Measurements from ENCODE around the gene PTCD1. TPM values are rescaled to one million over a fixed set of nuclear protein-coding genes. Genes with fewer than 3 reads are reported as not detected.
"Not testable (repeated sequence)": the region's sequence is repeated elsewhere in the genome, so short reads cannot be mapped to it uniquely, and the experiment has no call there.

PTCD1 gene
- total and polyA plus RNA-seq, 5 donors from 2014 or later: 0.91 to 3.8 (median 3.2) TPM

GRCh38 chr7:99392046-99392445 lies 46.6 kb downstream of the PTCD1 start:
- no peak for ATAC-seq (ENCODE audit: low read depth in 2 of 2)
- no peak for DNase-seq
- Mint-ChIP-seq H3K9me3 (no peaks in the 10 kb centered on the region), H3K4me1 (peaks cover 0 to 30% (median 6%) of the 10 kb centered on the region in 4 donors), H3K27me3 (no peaks in the 10 kb centered on the region), H3K27ac (peak overlapping the region in 2 of 3 donors; percentile 81 to 97), H3K36me3 (peaks cover 10% of the 10 kb centered on the region), H3K4me3 (peak overlapping the region in 3 of 4 donors; percentile 15 to 56 (median 19))
- no peaks in the 10 kb centered on the region for H3K9me3 ChIP-seq (ENCODE audit: control insufficient read depth in 2 of 2, low read length in 2 of 2)
- no peaks in the 10 kb centered on the region for H3K27me3 ChIP-seq (ENCODE audit: control insufficient read depth, insufficient read depth, low read length)
- H3K4me3 ChIP-seq (ENCODE audit: low read depth, low read length): no peak overlapping the region
- H3K27ac ChIP-seq (ENCODE audit: insufficient read depth, low read length, poor library complexity, severe bottlenecking): peak overlapping the region; percentile 74
- H3K4me1 ChIP-seq (ENCODE audit: control insufficient read depth, insufficient read depth, low read length, poor library complexity, severe bottlenecking): peaks cover 21% of the 10 kb centered on the region
- peaks cover 73% of the 10 kb centered on the region for H3K36me3 ChIP-seq (ENCODE audit: control insufficient read depth, insufficient read depth, low read length)

- Histone ChIP-seq H3K4me3 (ENCODE audit: low read depth, low read length) (no peak overlapping the region), H3K36me3 (ENCODE audit: control insufficient read depth, insufficient read depth, low read length) (peaks cover 75% of the 10 kb centered on the region), H3K9me3 (ENCODE audit: control insufficient read depth in 2 of 2, low read length in 2 of 2) (no peaks in the 10 kb centered on the region), H3K27ac (ENCODE audit: insufficient read depth, low read length, poor library complexity, severe bottlenecking) (no peak overlapping the region), H3K27me3 (ENCODE audit: control insufficient read depth, insufficient read depth, low read length) (no peaks in the 10 kb centered on the region), H3K4me1 (ENCODE audit: control insufficient read depth, insufficient read depth, low read length, poor library complexity, severe bottlenecking) (peaks cover 21% of the 10 kb centered on the region)
- peaks cover 14% of the 10 kb centered on the region for H3K36me3 Mint-ChIP-seq
- H3K27ac Mint-ChIP-seq: no peak overlapping the region
- DNase-seq (no peak), ATAC-seq (ENCODE audit: low read depth in 2 of 2) (no peak)
- peaks cover 0 to 36% (median 5%) of the 10 kb centered on the region in 4 donors for H3K4me1 Mint-ChIP-seq
- H3K4me3 Mint-ChIP-seq: peak overlapping the region in 2 of 4 donors; percentile 10 to 13
- no peaks in the 10 kb centered on the region for H3K27me3 Mint-ChIP-seq
- no peaks in the 10 kb centered on the region for H3K9me3 Mint-ChIP-seq
Measured at GRCh38 chr7:99390941-99391602, 47.5 kb downstream of the PTCD1 start.

GRCh38 chr7:99389772-99390171 lies 48.8 kb downstream of the PTCD1 start:
- H3K4me1 ChIP-seq (ENCODE audit: control insufficient read depth, insufficient read depth, low read length, poor library complexity, severe bottlenecking): peaks cover 26% of the 10 kb centered on the region
- no peaks in the 10 kb centered on the region for H3K27me3 ChIP-seq (ENCODE audit: control insufficient read depth, insufficient read depth, low read length)
- DNase-seq: no peak
- no peaks in the 10 kb centered on the region for H3K9me3 Mint-ChIP-seq
- no peaks in the 10 kb centered on the region for H3K9me3 ChIP-seq (ENCODE audit: control insufficient read depth in 2 of 2, low read length in 2 of 2)
- no peak overlapping the region for H3K27ac ChIP-seq (ENCODE audit: insufficient read depth, low read length, poor library complexity, severe bottlenecking)
- no peak overlapping the region for H3K4me3 ChIP-seq (ENCODE audit: low read depth, low read length)
- no peaks in the 10 kb centered on the region for H3K27me3 Mint-ChIP-seq
- peaks cover 0 to 34% (median 5%) of the 10 kb centered on the region in 4 donors for H3K4me1 Mint-ChIP-seq
- H3K36me3 Mint-ChIP-seq: peaks cover 13% of the 10 kb centered on the region
- no peak for ATAC-seq (ENCODE audit: low read depth in 2 of 2)
- H3K36me3 ChIP-seq (ENCODE audit: control insufficient read depth, insufficient read depth, low read length): peaks cover 67% of the 10 kb centered on the region
- no peak overlapping the region for H3K4me3 Mint-ChIP-seq
- H3K27ac Mint-ChIP-seq: no peak overlapping the region

GRCh38 chr7:99387912-99388311 lies 50.7 kb downstream of the PTCD1 start:
- DNase-seq (no peak), ATAC-seq (ENCODE audit: low read depth in 2 of 2) (no peak)
- Mint-ChIP-seq H3K36me3 (peaks cover 12% of the 10 kb centered on the region), H3K9me3 (no peaks in the 10 kb centered on the region), H3K27ac (no peak overlapping the region), H3K4me3 (no peak overlapping the region), H3K27me3 (no peaks in the 10 kb centered on the region), H3K4me1 (peaks cover 0 to 34% (median 6%) of the 10 kb centered on the region in 4 donors)
- no peaks in the 10 kb centered on the region for H3K9me3 ChIP-seq (ENCODE audit: control insufficient read depth in 2 of 2, low read length in 2 of 2)
- H3K4me1 ChIP-seq (ENCODE audit: control insufficient read depth, insufficient read depth, low read length, poor library complexity, severe bottlenecking): peaks cover 27% of the 10 kb centered on the region
- H3K27ac ChIP-seq (ENCODE audit: insufficient read depth, low read length, poor library complexity, severe bottlenecking): no peak overlapping the region
- no peaks in the 10 kb centered on the region for H3K27me3 ChIP-seq (ENCODE audit: control insufficient read depth, insufficient read depth, low read length)
- peaks cover 60% of the 10 kb centered on the region for H3K36me3 ChIP-seq (ENCODE audit: control insufficient read depth, insufficient read depth, low read length)
- no peak overlapping the region for H3K4me3 ChIP-seq (ENCODE audit: low read depth, low read length)

GRCh38 chr7:99387239-99387635 lies 51.4 kb downstream of the PTCD1 start:
- Mint-ChIP-seq H3K4me3 (peak overlapping the region in 1 of 4 donors; percentile 81), H3K36me3 (peaks cover 12% of the 10 kb centered on the region), H3K27ac (peak overlapping the region in 1 of 3 donors; percentile 65), H3K4me1 (peaks cover 0 to 30% (median 5%) of the 10 kb centered on the region in 4 donors)
- peaks cover 60% of the 10 kb centered on the region for H3K36me3 ChIP-seq (ENCODE audit: control insufficient read depth, insufficient read depth, low read length)
- H3K27ac ChIP-seq (ENCODE audit: insufficient read depth, low read length, poor library complexity, severe bottlenecking); DNase-seq; H3K4me3 ChIP-seq (ENCODE audit: low read depth, low read length); H3K9me3 Mint-ChIP-seq; ATAC-seq (ENCODE audit: low read depth in 2 of 2); H3K27me3 Mint-ChIP-seq; H3K27me3 ChIP-seq (ENCODE audit: control insufficient read depth, insufficient read depth, low read length); H3K9me3 ChIP-seq (ENCODE audit: control insufficient read depth in 2 of 2, low read length in 2 of 2): not testable (repeated sequence)
- H3K4me1 ChIP-seq (ENCODE audit: control insufficient read depth, insufficient read depth, low read length, poor library complexity, severe bottlenecking): peaks cover 23% of the 10 kb centered on the region

GRCh38 chr7:99386584-99387238 lies 51.9 kb downstream of the PTCD1 start:
- H3K27me3 Mint-ChIP-seq: no peaks in the 10 kb centered on the region
- DNase-seq: peak; percentile 30 to 69 (median 48)
- peak overlapping the region in 1 of 4 donors; percentile 81 for H3K4me3 Mint-ChIP-seq
- H3K4me1 ChIP-seq (ENCODE audit: control insufficient read depth, insufficient read depth, low read length, poor library complexity, severe bottlenecking): peaks cover 27% of the 10 kb centered on the region
- H3K9me3 ChIP-seq (ENCODE audit: control insufficient read depth in 2 of 2, low read length in 2 of 2): no peaks in the 10 kb centered on the region
- H3K9me3 Mint-ChIP-seq: no peaks in the 10 kb centered on the region
- peaks cover 0 to 30% (median 5%) of the 10 kb centered on the region in 4 donors for H3K4me1 Mint-ChIP-seq
- H3K36me3 ChIP-seq (ENCODE audit: control insufficient read depth, insufficient read depth, low read length): peaks cover 60% of the 10 kb centered on the region
- no peaks in the 10 kb centered on the region for H3K27me3 ChIP-seq (ENCODE audit: control insufficient read depth, insufficient read depth, low read length)
- peak; percentile 64 to 76 for ATAC-seq (ENCODE audit: low read depth in 2 of 2)
- H3K4me3 ChIP-seq (ENCODE audit: low read depth, low read length): no peak overlapping the region
- H3K27ac ChIP-seq (ENCODE audit: insufficient read depth, low read length, poor library complexity, severe bottlenecking): peak overlapping the region; percentile 33
- peak overlapping the region; percentile 43 to 65 (median 51) for H3K27ac Mint-ChIP-seq
- H3K36me3 Mint-ChIP-seq: peaks cover 12% of the 10 kb centered on the region

GRCh38 chr7:99385564-99385963 lies 53.0 kb downstream of the PTCD1 start:
- peak overlapping the region; percentile 23 for H3K27ac ChIP-seq (ENCODE audit: insufficient read depth, low read length, poor library complexity, severe bottlenecking)

More at GRCh38 chr7:99385564-99385963, 53.0 kb downstream of the PTCD1 start:
- Mint-ChIP-seq H3K4me3 (no peak overlapping the region), H3K9me3 (no peaks in the 10 kb centered on the region), H3K4me1 (peaks cover 0 to 40% (median 12%) of the 10 kb centered on the region in 4 donors), H3K27me3 (no peaks in the 10 kb centered on the region), H3K27ac (peak overlapping the region in 1 of 3 donors; percentile 63), H3K36me3 (peaks cover 14% of the 10 kb centered on the region)
- peaks cover 37% of the 10 kb centered on the region for H3K4me1 ChIP-seq (ENCODE audit: control insufficient read depth, insufficient read depth, low read length, poor library complexity, severe bottlenecking)
- H3K36me3 ChIP-seq (ENCODE audit: control insufficient read depth, insufficient read depth, low read length): peaks cover 49% of the 10 kb centered on the region
- no peak overlapping the region for H3K4me3 ChIP-seq (ENCODE audit: low read depth, low read length)
- H3K9me3 ChIP-seq (ENCODE audit: control insufficient read depth in 2 of 2, low read length in 2 of 2): no peaks in the 10 kb centered on the region
- DNase-seq: no peak
- no peak for ATAC-seq (ENCODE audit: low read depth in 2 of 2)
- no peaks in the 10 kb centered on the region for H3K27me3 ChIP-seq (ENCODE audit: control insufficient read depth, insufficient read depth, low read length)

All from CD4-positive, CD25-positive, alpha-beta regulatory T cell (primary cell).